Endothelial cell of umbilical vein (primary cell): ENCODE measurements around the gene ANKRD35. TPM values are rescaled to one million over a fixed set of nuclear protein-coding genes. Genes with fewer than 3 reads are reported as not detected.

Experiments
- BruUV-seq: library from RNA; stranded (reverse); fragments of 400-500 nt; replicated peaks from 2 replicates; lab custom pipeline; 2021; lab: Mats Ljungman, UMichigan
- CTCF ChIA-PET: fragments of 300-600, 350-600 bp; sonication (Branson Sonifier 250); formaldehyde crosslinking; loops from one replicate; lab custom pipeline; 2021; ENCODE audit warnings: antibody characterized with exemption, inconsistent platforms; lab: Charles Lee
- POLR2A ChIA-PET: fragments of 300-600, 350-600 bp; sonication (Branson Sonifier 250); formaldehyde crosslinking; loops from one replicate; lab custom pipeline; 2021; ENCODE audit warnings: antibody characterized with exemption, inconsistent platforms; lab: Charles Lee
- DNase-seq: peaks from one replicate; pipeline ENCODE4 v3.0.0-alpha.2; 2011; ENCODE audit warnings: low read depth, low spot score
- FAIRE-seq: peaks from 2 replicates; lab custom pipeline; 2011; peaks lifted over from hg19 to GRCh38; lab: Jason Lieb, UNC
- H2AFZ ChIP-seq: 2 replicates; pipeline ENCODE4 v1.6.0; 2012; ENCODE audit warnings: low read depth, low read length, control low read depth, inconsistent platforms
- H3K27ac ChIP-seq: 2 replicates; pipeline ENCODE4 v1.5.1; 2011; ENCODE audit warnings: low read depth, mild to moderate bottlenecking, control low read depth, low read length, moderate library complexity; ENCODE audit not compliant: insufficient read depth
- H3K27me3 ChIP-seq, 2 experiments: 2 replicates each; pipeline versions ENCODE4 v1.6.0 to v1.6.1; 2011; ENCODE audit warnings: low read length in 2 of 2, mixed read lengths in 1 of 2; ENCODE audit not compliant: control insufficient read depth in 2 of 2, insufficient read depth in 2 of 2
- H3K36me3 ChIP-seq, 2 experiments: 2 replicates in 1 of 2; 3 replicates in 1 of 2; pipeline ENCODE4 v1.5.1; 2011; ENCODE audit warnings: low read length in 2 of 2, mild to moderate bottlenecking in 1 of 2, moderate library complexity in 1 of 2; ENCODE audit not compliant: control insufficient read depth in 2 of 2, insufficient read depth in 2 of 2; ENCODE audit errors: extremely low read depth in 1 of 2
- H3K4me1 ChIP-seq: 3 replicates; pipeline ENCODE4 v1.5.1; 2011; ENCODE audit warnings: mild to moderate bottlenecking, low read length; ENCODE audit not compliant: control insufficient read depth, insufficient read depth; ENCODE audit errors: extremely low read depth
- H3K4me2 ChIP-seq: 2 replicates; pipeline ENCODE4 v1.6.1; 2011; ENCODE audit warnings: low read length, control low read depth, mixed read lengths; ENCODE audit not compliant: insufficient read depth
- H3K4me3 ChIP-seq, 3 experiments: fragments of 200-600 bp in 1 of 3; sonication (generic), shearing (Covaris generic) in 1 of 3; replicated peaks in 1 of 3; 2 replicates each; pipeline ENCODE4 v1.5.1; 2011 to 2016; ENCODE audit warnings: control low read depth in 3 of 3, low read length in 3 of 3, mild to moderate bottlenecking in 2 of 3, inconsistent platforms in 1 of 3, low read depth in 1 of 3, moderate library complexity in 1 of 3; ENCODE audit not compliant: insufficient read depth in 1 of 3
- H3K79me2 ChIP-seq: 2 replicates; pipeline ENCODE4 v1.6.0; 2012; ENCODE audit warnings: low read length, inconsistent platforms; ENCODE audit not compliant: control insufficient read depth, insufficient read depth
- H3K9ac ChIP-seq: replicated peaks from 2 replicates; pipeline ENCODE3; 2011; ENCODE audit warnings: low read length, control low read depth; ENCODE audit not compliant: insufficient read depth; ENCODE audit errors: extremely low read depth
- H3K9me1 ChIP-seq: replicated peaks from 3 replicates; pipeline ENCODE4 v1.6.0; 2011; ENCODE audit warnings: mild to moderate bottlenecking, low read length; ENCODE audit not compliant: control insufficient read depth, insufficient read depth; ENCODE audit errors: extremely low read depth
- H3K9me3 ChIP-seq: replicated peaks from 2 replicates; pipeline ENCODE4 v1.5.1; 2012; ENCODE audit warnings: low read length, inconsistent platforms; ENCODE audit not compliant: control insufficient read depth, insufficient read depth
- H4K20me1 ChIP-seq: replicated peaks from 2 replicates; pipeline ENCODE3; 2011; ENCODE audit warnings: mild to moderate bottlenecking, low read length; ENCODE audit not compliant: control insufficient read depth, insufficient read depth; ENCODE audit errors: extremely low read depth
- EZH2 ChIP-seq: IDR thresholded peaks from 2 replicates; pipeline ENCODE4 v1.6.1; 2012; ENCODE audit warnings: borderline replicate concordance, low read depth, mild to moderate bottlenecking, moderate library complexity, low read length, inconsistent platforms; ENCODE audit not compliant: severe bottlenecking
- FOS ChIP-seq: IDR thresholded peaks from 2 replicates; pipeline ENCODE4 v1.6.1; 2011; ENCODE audit warnings: mild to moderate bottlenecking, low read length, moderate library complexity, borderline replicate concordance; ENCODE audit not compliant: insufficient read depth
- GATA2 ChIP-seq: IDR thresholded peaks from 2 replicates; pipeline ENCODE4 v1.7.0; 2011; ENCODE audit warnings: low read depth, mild to moderate bottlenecking, moderate library complexity, mixed read lengths, low read length; ENCODE audit not compliant: insufficient read length, insufficient read depth
- JUN ChIP-seq: IDR thresholded peaks from 2 replicates; pipeline ENCODE4 v1.6.1; 2011; ENCODE audit warnings: borderline replicate concordance, low read depth; ENCODE audit not compliant: insufficient read length, insufficient read depth
- MAX ChIP-seq: IDR thresholded peaks from 2 replicates; pipeline ENCODE4 v1.6.1; 2011; ENCODE audit not compliant: insufficient read depth, insufficient read length
- MYC ChIP-seq: IDR thresholded peaks from one replicate; pipeline ENCODE4 v1.6.1; 2011; ENCODE audit warnings: mild to moderate bottlenecking, low read depth, low read length
- POLR2A ChIP-seq: IDR thresholded peaks from 2 replicates; pipeline ENCODE4 v1.6.1; 2012; ENCODE audit warnings: low read depth, mild to moderate bottlenecking, control low read depth, low read length
- POLR2AphosphoS5 ChIP-seq: IDR thresholded peaks from 2 replicates; pipeline ENCODE4 v1.6.1; 2012; ENCODE audit warnings: low read depth, mild to moderate bottlenecking, control low read depth, low read length, moderate library complexity; ENCODE audit not compliant: insufficient read depth
- dilution Hi-C: fragments of 300-500 bp; cut with MboI; formaldehyde crosslinking; loops from one replicate; pipeline ENCODE4 v1.15.0; 2019; ENCODE audit warnings: low sequenced_read_pairs; ENCODE audit not compliant: extremely low pct_ligation_motif_present
- intact Hi-C: fragments of 100-400 bp; cut with micrococcal nuclease; formaldehyde crosslinking; loops from one replicate; pipeline ENCODE4 v1.10.0; 2022
- polyA plus RNA-seq, 4 experiments: library from polyadenylated mRNA; depleted of rRNA in 3 of 4; stranded (reverse) in 3 of 4; unstranded in 1 of 4; fragments of >200 nt; gene quantifications; 2 replicates each; pipeline versions ENCODE4 v1.2.1 to v1.2.3, GENCODE V29; 2011 to 2012; ENCODE audit warnings: missing spikeins in 1 of 4
- total RNA-seq: library from RNA; stranded (reverse); gene quantifications from 2 replicates; pipeline ENCODE4 v1.2.3, GENCODE V29; 2021
- TF ChIP-seq, protein P1 (sequence below), 2 donors: IDR thresholded peaks; 1 replicate in 1 of 2; 2 replicates in 1 of 2; pipeline ENCODE4 v1.5.1; 2011; ENCODE audit warnings: low read length in 2 of 2, mild to moderate bottlenecking in 2 of 2, moderate library complexity in 2 of 2, control low read depth in 1 of 2, inconsistent platforms in 1 of 2, low read depth in 1 of 2; ENCODE audit not compliant: insufficient read depth in 1 of 2; ENCODE audit errors: extremely low read depth in 1 of 2

ANKRD35 gene
- total and polyA plus RNA-seq, 2 donors (not counting 3 experiments of a cell fraction or from before 2014, with no cell fraction given), result 0.15 to 0.20 TPM

GRCh38 chr1:145901312-145902021 is 15.8 kb upstream of the ANKRD35 start:
- POLR2A ChIA-PET, result no interaction called here
- no peak for FAIRE-seq
- no peak overlapping the region for H2AFZ ChIP-seq

More at GRCh38 chr1:145901312-145902021, 15.8 kb upstream of the ANKRD35 start:
- intact Hi-C loops, result no loop called here
- no peaks in the 10 kb centered on the region for H3K4me1 ChIP-seq
- BruUV-seq, result no TSS peak
- CTCF ChIA-PET, result interaction anchor here (1.0 to 3.3 kb wide), 3 partner anchors 8 to 56 kb away, joined by 3 to 21 read pairs (median 4); partner anchors contain the start of genes ITGA10 and NUDT17
- no peaks in the 10 kb centered on the region for H4K20me1 ChIP-seq
- H3K4me2 ChIP-seq, result no peak overlapping the region
- DNase-seq, result no peak
- H3K27ac ChIP-seq, result no peak overlapping the region
- H3K4me3 ChIP-seq, result no peak overlapping the region
- dilution Hi-C loops, result no loop called here
- no peak overlapping the region for H3K9ac ChIP-seq
- no peaks in the 10 kb centered on the region for H3K27me3 ChIP-seq
- TF ChIP-seq GATA2 (no peak), EZH2 (no peak), JUN (no peak), POLR2AphosphoS5 (no peak), FOS (no peak), MYC (no peak), MAX (no peak), POLR2A (no peak)
- TF ChIP-seq, protein P1, sequence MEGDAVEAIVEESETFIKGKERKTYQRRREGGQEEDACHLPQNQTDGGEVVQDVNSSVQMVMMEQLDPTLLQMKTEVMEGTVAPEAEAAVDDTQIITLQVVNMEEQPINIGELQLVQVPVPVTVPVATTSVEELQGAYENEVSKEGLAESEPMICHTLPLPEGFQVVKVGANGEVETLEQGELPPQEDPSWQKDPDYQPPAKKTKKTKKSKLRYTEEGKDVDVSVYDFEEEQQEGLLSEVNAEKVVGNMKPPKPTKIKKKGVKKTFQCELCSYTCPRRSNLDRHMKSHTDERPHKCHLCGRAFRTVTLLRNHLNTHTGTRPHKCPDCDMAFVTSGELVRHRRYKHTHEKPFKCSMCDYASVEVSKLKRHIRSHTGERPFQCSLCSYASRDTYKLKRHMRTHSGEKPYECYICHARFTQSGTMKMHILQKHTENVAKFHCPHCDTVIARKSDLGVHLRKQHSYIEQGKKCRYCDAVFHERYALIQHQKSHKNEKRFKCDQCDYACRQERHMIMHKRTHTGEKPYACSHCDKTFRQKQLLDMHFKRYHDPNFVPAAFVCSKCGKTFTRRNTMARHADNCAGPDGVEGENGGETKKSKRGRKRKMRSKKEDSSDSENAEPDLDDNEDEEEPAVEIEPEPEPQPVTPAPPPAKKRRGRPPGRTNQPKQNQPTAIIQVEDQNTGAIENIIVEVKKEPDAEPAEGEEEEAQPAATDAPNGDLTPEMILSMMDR (IDR thresholded peaks at IDR 0.05; ENCODE audit: extremely low read depth in 1 of 2, insufficient read depth in 1 of 2, low read depth in 1 of 2, low read length in 2 of 2), result no peak
- H3K9me3 ChIP-seq, result no peaks in the 10 kb centered on the region
- no peaks in the 10 kb centered on the region for H3K9me1 ChIP-seq
- H3K79me2 ChIP-seq, result no peaks in the 10 kb centered on the region
- H3K36me3 ChIP-seq, result peaks cover 0 to 1% of the 10 kb centered on the region in 2 experiments
